ENCODE data around the gene XRRA1.
"Not testable (repeated sequence)": the region's sequence is repeated elsewhere in the genome, so short reads cannot be mapped to it uniquely, and the experiment has no call there.

Gene XRRA1

DNA sequence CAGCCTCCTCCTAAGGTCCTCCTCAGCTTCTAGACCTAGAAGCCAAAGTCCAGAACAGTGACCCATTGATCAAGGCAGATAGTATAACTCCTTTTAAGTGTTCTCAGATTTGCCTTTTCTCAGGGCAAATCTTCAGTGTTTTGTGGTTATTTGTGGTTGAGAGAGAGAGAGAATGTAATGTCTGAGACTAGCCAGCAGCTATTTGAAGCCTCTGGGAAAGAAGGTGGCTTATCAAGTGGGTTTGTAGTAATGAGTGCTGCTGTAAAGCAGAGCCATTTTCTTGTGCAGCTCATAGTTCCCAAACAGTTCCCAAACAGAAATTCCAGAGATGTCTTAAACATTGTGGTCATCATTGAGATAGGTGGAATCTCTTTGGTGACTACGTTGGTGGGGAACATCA, 110.7 kb downstream of the XRRA1 start:
- Histone ChIP-seq H2AFZ (no peak overlapping the region), H3K27ac (no peak overlapping the region), H3K4me3 (ENCODE audit: low read depth, low read length) (no peak overlapping the region), H3K27me3 (ENCODE audit: control insufficient read depth, insufficient read depth, low read length) (no peaks in the 10 kb centered on the region), H3K36me3 (ENCODE audit: control insufficient read depth, insufficient read depth, low read length) (no peaks in the 10 kb centered on the region), H3K9ac (no peak overlapping the region), H3K79me2 (no peaks in the 10 kb centered on the region), H3K4me1 (no peaks in the 10 kb centered on the region), H3K4me2 (ENCODE audit: low read length) (no peak overlapping the region), H3K9me3 (ENCODE audit: control insufficient read depth, low read length) (no peaks in the 10 kb centered on the region)
- TF ChIP-seq, protein P1, sequence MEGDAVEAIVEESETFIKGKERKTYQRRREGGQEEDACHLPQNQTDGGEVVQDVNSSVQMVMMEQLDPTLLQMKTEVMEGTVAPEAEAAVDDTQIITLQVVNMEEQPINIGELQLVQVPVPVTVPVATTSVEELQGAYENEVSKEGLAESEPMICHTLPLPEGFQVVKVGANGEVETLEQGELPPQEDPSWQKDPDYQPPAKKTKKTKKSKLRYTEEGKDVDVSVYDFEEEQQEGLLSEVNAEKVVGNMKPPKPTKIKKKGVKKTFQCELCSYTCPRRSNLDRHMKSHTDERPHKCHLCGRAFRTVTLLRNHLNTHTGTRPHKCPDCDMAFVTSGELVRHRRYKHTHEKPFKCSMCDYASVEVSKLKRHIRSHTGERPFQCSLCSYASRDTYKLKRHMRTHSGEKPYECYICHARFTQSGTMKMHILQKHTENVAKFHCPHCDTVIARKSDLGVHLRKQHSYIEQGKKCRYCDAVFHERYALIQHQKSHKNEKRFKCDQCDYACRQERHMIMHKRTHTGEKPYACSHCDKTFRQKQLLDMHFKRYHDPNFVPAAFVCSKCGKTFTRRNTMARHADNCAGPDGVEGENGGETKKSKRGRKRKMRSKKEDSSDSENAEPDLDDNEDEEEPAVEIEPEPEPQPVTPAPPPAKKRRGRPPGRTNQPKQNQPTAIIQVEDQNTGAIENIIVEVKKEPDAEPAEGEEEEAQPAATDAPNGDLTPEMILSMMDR (IDR thresholded peaks at IDR 0.05) = no peak

DNA sequence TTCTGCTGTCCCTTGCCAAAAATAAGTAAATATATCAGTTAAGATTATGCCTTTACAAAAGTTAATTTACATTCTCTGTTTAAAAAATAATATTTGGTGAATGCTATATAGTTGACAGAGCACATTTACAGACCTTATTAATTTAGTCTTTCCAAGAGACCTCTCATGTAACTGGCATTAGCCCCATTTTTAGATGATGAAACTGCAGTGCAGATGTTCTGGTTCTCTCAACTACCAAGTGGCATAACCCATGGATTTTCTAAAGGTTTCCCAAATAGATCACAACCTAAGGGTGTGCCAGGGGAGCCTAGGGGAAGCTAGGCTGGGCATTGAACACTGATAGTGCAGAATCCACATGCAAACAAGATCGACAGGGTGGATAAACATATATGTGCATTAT, 111.7 kb downstream of the XRRA1 start:
- TF ChIP-seq, protein P1 (IDR thresholded peaks at IDR 0.05) = no peak
- H3K27ac ChIP-seq = no peak overlapping the region
- no peaks in the 10 kb centered on the region for H3K79me2 ChIP-seq
- H3K9me3 ChIP-seq (ENCODE audit: control insufficient read depth, low read length) = no peaks in the 10 kb centered on the region
- no peaks in the 10 kb centered on the region for H3K27me3 ChIP-seq (ENCODE audit: control insufficient read depth, insufficient read depth, low read length)
- no peaks in the 10 kb centered on the region for H3K36me3 ChIP-seq (ENCODE audit: control insufficient read depth, insufficient read depth, low read length)
- no peak overlapping the region for H3K4me3 ChIP-seq (ENCODE audit: low read depth, low read length)
- no peaks in the 10 kb centered on the region for H3K4me1 ChIP-seq
- H2AFZ ChIP-seq = no peak overlapping the region
- no peak overlapping the region for H3K9ac ChIP-seq
- H3K4me2 ChIP-seq (ENCODE audit: low read length) = no peak overlapping the region

DNA sequence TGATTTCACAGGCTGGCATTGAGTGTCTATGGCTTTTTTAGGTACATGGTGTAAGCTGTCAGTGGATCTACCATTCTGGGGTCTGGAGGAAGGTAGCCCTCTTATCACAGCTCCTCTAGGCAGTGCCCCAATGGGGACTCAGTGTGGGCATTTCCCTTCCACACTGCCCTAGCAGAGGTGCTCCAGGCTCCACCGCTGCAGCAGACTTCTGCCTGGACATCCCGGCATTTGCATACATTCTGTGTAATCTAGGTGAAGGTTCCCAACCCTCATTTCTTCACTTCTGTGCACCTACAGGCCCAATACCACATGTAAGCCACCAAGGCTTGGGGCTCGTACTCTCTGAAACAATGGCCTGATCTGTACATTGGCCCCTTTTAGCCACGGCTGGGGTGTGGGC, 122.0 kb downstream of the XRRA1 start:
- H3K9me3 ChIP-seq (ENCODE audit: control insufficient read depth, low read length) = no peaks in the 10 kb centered on the region
- no peaks in the 10 kb centered on the region for H3K4me1 ChIP-seq
- TF ChIP-seq, protein P1 (IDR thresholded peaks at IDR 0.05) = no peak
- H3K79me2 ChIP-seq = no peaks in the 10 kb centered on the region
- peaks cover 2% of the 10 kb centered on the region for H3K36me3 ChIP-seq (ENCODE audit: control insufficient read depth, insufficient read depth, low read length)
- no peak overlapping the region for H3K4me3 ChIP-seq (ENCODE audit: low read depth, low read length)
- H3K27me3 ChIP-seq (ENCODE audit: control insufficient read depth, insufficient read depth, low read length) = no peaks in the 10 kb centered on the region
- H3K27ac ChIP-seq = no peak overlapping the region
- no peak overlapping the region for H3K9ac ChIP-seq
- H3K4me2 ChIP-seq (ENCODE audit: low read length) = no peak overlapping the region
- no peak overlapping the region for H2AFZ ChIP-seq

DNA sequence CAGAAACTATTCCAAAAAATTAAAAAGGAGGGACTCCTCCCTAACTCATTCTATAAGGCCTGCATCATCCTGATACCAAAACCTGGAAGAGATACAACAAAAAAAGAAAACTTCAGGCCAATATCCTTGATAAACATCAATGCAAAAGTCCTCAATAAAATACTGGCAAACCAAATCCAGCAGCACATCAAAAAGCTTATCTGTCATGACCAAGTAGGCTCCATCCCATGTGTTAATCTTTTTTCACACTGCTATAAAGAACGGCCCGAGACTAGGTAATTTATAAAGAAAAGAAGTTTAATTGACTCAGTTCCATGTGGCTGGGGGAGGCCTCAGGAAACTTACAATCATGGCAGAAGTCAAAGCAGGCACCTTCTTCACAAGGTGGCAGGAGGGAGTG, 123.3 kb downstream of the XRRA1 start:
- not testable (repeated sequence) for H2AFZ ChIP-seq; H3K4me3 ChIP-seq (ENCODE audit: low read depth, low read length); H3K27ac ChIP-seq; H3K36me3 ChIP-seq (ENCODE audit: control insufficient read depth, insufficient read depth, low read length); H3K27me3 ChIP-seq (ENCODE audit: control insufficient read depth, insufficient read depth, low read length); H3K4me2 ChIP-seq (ENCODE audit: low read length); H3K79me2 ChIP-seq; H3K9me3 ChIP-seq (ENCODE audit: control insufficient read depth, low read length); H3K9ac ChIP-seq; H3K4me1 ChIP-seq

DNA sequence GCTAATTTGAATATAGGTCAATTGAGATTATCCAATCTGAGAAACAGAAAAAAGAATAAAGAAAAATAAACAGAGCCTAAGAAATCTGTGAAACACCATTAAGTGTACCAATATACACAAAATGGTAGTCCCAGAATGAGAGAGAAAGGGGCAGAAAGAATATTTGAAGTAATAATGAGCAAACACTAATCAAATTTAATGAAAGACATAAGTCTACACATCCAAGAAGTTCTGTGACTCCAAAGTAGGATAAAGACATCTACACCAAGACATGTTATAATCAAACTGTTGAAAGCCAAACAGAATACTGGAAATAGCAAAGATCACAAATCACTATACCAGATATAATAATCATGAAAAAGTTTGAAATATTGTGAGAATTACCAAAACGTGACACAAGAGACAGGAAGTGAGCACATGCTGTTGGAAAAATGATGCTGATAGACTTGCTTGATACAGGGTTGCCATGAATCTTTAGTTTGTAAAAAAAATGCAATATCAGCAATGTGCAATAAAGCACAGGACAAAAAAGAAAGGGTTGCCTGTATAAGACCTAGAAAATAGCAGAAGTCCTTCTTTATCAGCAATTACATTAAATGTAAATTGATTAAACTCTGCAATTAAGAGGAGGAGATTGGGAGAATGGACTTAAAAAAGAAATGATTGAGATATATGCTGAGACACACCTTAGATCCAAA, 124.5 kb downstream of the XRRA1 start:
- H3K27me3 ChIP-seq (ENCODE audit: control insufficient read depth, insufficient read depth, low read length) = no peaks in the 10 kb centered on the region

More for the DNA sequence above, 124.5 kb downstream of the XRRA1 start:
- Histone ChIP-seq H3K27ac (no peak overlapping the region), H3K79me2 (no peaks in the 10 kb centered on the region), H2AFZ (no peak overlapping the region), H3K4me2 (ENCODE audit: low read length) (no peak overlapping the region), H3K9ac (no peak overlapping the region), H3K36me3 (ENCODE audit: control insufficient read depth, insufficient read depth, low read length) (no peaks in the 10 kb centered on the region), H3K4me1 (no peaks in the 10 kb centered on the region), H3K4me3 (ENCODE audit: low read depth, low read length) (no peak overlapping the region), H3K9me3 (ENCODE audit: control insufficient read depth, low read length) (no peaks in the 10 kb centered on the region)
- TF ChIP-seq, protein P1 (IDR thresholded peaks at IDR 0.05) = no peak
